ENCODE data around the gene PDPR.
"Not testable (repeated sequence)": the region's sequence is repeated elsewhere in the genome, so short reads cannot be mapped to it uniquely, and the experiment has no call there.

DNA sequence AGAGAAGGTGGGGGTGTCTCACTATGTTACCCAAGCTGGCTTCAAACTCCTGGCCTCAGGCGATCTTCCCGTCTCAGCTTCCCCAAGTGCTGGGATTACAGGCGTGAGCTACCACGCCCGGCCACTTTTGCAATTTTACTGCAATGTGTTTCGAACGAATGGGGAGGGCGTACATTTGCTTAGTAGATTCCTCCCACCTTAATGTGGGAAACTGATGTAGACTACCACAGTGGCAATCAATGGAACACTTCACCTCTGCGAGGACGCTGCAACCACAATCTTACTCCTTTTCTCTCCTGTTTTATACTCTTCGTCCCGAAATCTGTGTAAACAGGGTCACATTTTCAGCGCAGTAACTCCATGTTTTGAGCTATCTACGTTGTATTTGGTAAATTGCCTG is 47.4 kb upstream of the PDPR start:
- TF ChIP-seq, protein P1, sequence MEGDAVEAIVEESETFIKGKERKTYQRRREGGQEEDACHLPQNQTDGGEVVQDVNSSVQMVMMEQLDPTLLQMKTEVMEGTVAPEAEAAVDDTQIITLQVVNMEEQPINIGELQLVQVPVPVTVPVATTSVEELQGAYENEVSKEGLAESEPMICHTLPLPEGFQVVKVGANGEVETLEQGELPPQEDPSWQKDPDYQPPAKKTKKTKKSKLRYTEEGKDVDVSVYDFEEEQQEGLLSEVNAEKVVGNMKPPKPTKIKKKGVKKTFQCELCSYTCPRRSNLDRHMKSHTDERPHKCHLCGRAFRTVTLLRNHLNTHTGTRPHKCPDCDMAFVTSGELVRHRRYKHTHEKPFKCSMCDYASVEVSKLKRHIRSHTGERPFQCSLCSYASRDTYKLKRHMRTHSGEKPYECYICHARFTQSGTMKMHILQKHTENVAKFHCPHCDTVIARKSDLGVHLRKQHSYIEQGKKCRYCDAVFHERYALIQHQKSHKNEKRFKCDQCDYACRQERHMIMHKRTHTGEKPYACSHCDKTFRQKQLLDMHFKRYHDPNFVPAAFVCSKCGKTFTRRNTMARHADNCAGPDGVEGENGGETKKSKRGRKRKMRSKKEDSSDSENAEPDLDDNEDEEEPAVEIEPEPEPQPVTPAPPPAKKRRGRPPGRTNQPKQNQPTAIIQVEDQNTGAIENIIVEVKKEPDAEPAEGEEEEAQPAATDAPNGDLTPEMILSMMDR (conservative IDR thresholded peaks at IDR 0.05; ENCODE audit: low read depth, low read length) = not testable (repeated sequence)
- TF ChIP-seq EZH2phosphoT487 (IDR thresholded peaks at IDR 0.05; ENCODE audit: borderline replicate concordance, low read length); EZH2 (IDR thresholded peaks at IDR 0.05; ENCODE audit: low read length, unreplicated experiment): not testable (repeated sequence)

Data from PC-3 (cell line).